Nucleus accumbens (tissue), 56 donors: ENCODE data around the gene PERP.
"Not testable (repeated sequence)": the region's sequence is repeated elsewhere in the genome, so short reads cannot be mapped to it uniquely, and the experiment has no call there.

Experiments used
- DNase-seq, 56 donors: peaks; one replicate each; lab custom pipeline; 2025; lab: John Stamatoyannopoulos, UW

PERP gene

GRCh38 chr6:138107078-138107751, at the start of gene PERP:
Gene PERP, minus strand, starts transcription at chr6:138107419. Its CDS starts 79 bp downstream, at chr6:138107340.
- DNase-seq: peak in 19 of 56 donors; percentile 5 to 66 (median 22)

- no peak for DNase-seq
These were observed 48.2 kb upstream of the PERP start for GRCh38 chr6:138155443-138155842.

GRCh38 chr6:138146544-138146943, 39.3 kb upstream of the PERP start:
- DNase-seq: no peak

- DNase-seq: no peak
These were observed 38.2 kb upstream of the PERP start for GRCh38 chr6:138145402-138145801.

GRCh38 chr6:138142806-138143205, 35.6 kb upstream of the PERP start:
- DNase-seq: no peak

GRCh38 chr6:138129190-138129589, 22.0 kb upstream of the PERP start:
- DNase-seq: peak in 1 of 56 donors; percentile 5

DNA sequence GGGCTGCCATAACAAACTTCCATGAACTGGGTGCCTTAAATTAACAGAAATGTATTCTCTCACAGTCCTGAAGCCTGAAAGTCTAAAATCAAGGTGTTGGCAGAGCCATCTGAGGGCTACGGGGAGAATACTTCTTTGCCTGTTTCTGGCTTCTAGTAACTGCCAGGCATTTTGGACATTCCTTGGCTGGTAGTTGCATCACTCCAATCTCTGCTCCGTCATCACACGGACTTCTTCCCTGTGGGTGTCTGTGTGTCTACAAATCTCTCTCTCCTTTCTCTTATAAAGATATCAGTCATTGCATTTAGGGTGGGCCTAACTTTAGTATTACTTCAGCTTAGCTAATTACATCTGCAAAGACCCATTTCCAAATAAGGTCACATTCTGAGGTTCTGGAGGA, 20.9 kb upstream of the PERP start:
- DNase-seq: no peak

GRCh38 chr6:138124096-138124495, 16.9 kb upstream of the PERP start:
- DNase-seq: no peak

- DNase-seq: no peak
These were observed 12.8 kb upstream of the PERP start for GRCh38 chr6:138119976-138120375.

DNA sequence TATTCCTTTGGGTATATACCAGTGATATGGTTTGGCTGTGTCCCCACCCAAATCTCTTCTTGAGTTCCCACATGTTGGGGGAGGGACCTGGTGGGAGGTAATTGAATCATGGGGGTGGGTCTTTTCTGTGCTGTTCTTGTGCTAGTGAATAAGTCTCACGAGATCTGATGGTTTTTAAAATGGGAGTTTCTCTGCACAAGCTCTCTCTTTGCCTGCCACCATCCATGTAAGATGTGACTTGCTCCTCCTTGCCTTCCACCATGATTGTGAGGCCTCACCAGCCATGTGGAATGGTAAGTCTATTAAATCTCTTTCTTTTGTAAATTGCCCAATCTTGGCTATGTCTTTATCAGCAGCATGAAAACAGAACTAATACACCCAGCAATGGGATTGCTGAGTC, 12.0 kb upstream of the PERP start:
- not testable (repeated sequence) for DNase-seq

DNA sequence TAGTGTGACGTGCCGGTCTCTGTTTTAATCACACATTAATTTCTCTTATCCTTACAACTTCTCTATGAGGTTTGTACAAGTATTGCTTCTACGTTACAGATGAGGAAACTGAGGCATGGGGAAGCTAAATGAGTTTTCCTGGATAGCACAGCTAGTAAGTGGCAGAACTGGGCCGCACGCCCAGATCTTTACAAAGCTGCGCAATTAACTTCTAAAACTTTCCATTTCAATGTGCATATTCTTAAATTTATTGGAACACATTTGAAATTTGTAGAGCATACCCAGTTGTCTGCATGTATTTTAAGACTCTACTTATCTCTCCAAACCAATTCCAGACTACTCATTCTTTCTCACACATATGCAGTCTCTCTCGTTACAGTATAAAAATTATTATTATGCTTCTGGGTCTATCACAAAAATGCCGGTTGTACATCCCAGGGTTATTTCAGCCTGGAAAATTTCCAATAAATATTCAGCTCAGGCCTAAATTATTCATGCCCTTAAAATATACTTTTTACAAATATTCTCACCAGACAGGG, 10.2 kb upstream of the PERP start:
- no peak for DNase-seq

DNA sequence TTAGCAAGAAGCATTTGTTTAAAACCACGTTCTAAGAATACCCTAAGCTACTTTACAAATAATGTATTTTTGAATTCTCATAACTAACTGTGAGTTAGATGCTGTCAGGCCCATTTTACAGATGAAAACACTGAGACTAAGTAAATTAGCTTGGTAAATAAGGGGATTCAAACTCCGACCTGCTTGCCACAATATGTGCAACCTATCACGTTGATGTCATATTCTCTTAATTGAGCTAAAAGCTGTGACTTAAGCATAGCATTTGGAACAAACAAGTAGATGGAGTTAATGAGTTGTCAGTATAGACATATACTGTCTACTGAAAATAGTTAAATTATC, 9.4 kb upstream of the PERP start:
- DNase-seq: no peak

GRCh38 chr6:138115877-138116660, 8.8 kb upstream of the PERP start:
- DNase-seq: peak in 27 of 56 donors; percentile 6 to 70 (median 30)

GRCh38 chr6:138115201-138115600, 8.0 kb upstream of the PERP start:
- DNase-seq: no peak

DNA sequence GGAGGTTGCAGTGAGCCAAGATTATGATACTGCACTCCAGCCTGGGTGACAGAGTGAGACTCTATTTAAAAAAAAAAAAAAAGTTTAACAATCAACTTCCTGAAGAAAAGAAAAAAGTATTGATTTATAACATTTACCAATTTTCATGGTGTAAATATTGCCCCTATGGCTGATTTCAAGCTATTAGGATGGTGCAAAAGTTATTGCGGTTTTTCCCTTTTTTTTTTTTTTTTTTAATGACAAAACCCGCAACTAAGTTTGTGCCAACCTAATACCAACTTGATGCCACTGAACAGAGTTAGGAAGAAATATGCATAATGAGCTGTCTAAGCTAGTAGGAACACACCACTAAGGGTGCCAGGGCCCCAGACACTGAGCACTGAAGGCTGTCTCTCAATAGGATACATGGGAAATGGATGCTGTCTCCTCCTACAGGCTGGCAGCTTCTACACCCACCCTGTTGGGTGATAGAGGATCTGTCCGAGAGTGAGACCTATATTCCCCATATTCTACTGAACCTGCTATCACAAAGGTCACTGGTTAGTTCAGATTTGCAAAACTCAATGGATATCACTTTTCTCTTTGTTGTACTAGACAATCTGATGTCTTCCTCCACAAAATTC, 6.5 kb upstream of the PERP start:
- DNase-seq: no peak

DNA sequence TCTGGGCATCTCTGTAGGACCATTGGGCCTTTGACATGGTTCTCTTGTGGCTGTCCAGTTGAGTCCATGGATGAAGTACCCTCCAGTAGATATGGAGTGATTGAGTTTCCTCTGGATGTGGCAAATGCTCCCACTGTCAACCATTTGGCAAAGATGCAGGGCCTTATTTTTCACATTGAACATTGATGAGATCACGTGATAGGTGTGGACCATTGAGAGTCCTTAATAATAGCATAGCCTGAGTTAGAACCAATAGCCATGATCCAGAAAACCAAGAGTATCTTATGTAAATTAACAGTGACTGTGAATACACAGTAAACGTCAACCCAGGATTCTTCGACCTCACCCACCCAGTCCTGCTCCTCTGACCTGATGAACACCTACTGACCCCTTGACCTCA, 3.0 kb upstream of the PERP start:
- no peak for DNase-seq

DNA sequence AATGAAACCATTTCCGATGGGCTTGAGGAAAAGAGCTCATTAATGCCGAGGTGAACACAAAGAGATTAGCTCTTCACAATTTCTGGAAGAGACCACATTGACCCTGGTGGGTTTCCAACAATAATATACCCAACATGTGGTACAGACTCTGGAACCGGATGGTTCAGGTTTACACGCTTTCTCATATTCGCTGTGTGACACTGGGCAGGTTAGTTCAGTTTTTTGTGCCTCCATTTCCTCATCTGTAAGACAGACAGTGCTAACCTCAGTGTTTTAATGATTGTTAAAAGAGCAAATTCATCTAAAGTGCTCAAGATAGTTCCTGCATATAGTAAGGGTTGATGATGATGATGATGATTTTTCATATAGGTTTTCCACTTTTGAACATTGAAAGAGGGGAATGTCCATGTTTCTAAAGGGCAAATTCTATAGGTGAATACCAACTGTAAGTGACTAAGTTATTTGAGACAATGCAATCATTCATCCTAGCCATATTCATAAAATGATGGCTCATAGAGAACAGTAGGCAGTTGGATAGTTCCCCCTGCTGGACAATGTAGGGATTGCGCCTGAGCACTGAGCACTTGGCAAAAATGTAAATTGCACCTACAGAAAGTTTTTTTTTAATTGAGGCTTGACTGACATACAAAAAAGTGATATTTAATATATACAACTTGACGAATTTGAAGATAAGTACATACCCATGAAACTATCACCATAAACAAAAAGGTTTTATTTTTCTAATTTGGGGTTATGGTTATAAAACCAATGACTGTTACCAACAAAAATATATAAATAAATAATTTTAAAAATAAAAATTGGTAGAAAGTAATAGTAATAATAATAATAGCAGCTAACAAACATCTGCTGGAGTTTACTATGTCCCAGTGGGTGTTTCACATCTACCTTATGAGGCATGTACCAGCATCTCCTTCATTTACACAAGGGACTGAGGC, 2.1 kb upstream of the PERP start:
- peak in 34 of 56 donors; percentile 1 to 84 (median 34) for DNase-seq

- peak in 1 of 56 donors; percentile 20 for DNase-seq
These were observed 753 bp upstream of the PERP start for GRCh38 chr6:138107752-138108592.

DNA sequence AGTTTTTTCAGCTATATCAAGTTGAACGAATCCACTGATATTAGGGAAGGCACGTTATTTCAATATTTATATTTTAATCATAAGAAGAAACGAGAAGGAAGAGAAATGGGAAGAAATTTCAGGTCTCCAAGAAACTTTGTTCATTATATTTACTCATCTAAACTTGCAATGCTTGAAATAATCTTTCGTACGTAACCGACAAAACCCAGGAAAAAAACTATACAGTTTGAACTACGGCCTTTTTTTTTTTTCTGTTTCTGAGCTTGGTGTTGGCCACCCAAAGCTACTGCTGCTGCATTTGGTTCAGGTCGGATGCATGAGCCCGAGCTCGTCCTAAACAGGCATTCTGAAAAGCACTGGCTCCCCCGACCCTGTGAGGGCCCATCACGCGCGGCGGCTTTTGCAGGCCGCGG, 548 bp downstream of the PERP start:
- no peak for DNase-seq
